Measurements from ENCODE around the gene SCGB2B2.

SCGB2B2 gene

DNA sequence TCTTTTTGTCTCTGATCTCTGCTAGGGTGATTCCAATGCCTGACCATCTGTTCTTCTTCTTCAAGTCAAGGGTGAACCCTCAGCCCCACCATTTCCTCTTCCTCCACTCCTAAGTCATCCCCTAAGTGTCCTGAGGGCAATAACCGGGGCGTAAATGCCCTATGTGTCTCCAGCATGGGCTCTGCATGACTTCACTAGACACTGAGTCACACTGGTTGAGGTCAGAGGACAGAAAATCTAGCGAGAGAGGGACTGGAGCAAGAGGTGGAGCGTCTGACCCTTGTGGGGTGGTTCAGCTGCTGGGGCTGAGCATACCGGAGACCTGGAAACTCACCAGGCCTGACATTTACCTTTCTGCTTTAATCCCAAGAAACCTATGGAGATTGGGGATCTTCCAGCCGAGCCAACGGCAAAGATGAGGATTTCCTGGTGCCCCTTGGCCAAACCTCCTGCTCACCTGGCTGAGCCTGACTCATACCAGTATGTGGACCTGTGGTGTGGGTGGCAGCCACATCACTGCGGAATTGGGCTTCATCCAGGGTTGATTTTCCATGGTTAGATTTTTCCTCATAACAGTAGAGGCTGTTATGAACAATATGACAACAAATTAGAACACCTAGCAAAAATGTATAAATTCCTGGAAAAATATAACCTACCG lies 26.9 kb downstream of the SCGB2B2 start:
- TF ChIP-seq, protein P1, sequence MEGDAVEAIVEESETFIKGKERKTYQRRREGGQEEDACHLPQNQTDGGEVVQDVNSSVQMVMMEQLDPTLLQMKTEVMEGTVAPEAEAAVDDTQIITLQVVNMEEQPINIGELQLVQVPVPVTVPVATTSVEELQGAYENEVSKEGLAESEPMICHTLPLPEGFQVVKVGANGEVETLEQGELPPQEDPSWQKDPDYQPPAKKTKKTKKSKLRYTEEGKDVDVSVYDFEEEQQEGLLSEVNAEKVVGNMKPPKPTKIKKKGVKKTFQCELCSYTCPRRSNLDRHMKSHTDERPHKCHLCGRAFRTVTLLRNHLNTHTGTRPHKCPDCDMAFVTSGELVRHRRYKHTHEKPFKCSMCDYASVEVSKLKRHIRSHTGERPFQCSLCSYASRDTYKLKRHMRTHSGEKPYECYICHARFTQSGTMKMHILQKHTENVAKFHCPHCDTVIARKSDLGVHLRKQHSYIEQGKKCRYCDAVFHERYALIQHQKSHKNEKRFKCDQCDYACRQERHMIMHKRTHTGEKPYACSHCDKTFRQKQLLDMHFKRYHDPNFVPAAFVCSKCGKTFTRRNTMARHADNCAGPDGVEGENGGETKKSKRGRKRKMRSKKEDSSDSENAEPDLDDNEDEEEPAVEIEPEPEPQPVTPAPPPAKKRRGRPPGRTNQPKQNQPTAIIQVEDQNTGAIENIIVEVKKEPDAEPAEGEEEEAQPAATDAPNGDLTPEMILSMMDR (IDR thresholded peaks at IDR 0.05; ENCODE audit: insufficient read depth, low read depth, low read length, missing control alignments), result no peak
- DNase-seq (ENCODE audit: low read depth), result no peak
- no peak overlapping the region for H3K4me3 ChIP-seq (ENCODE audit: low read length)

DNA sequence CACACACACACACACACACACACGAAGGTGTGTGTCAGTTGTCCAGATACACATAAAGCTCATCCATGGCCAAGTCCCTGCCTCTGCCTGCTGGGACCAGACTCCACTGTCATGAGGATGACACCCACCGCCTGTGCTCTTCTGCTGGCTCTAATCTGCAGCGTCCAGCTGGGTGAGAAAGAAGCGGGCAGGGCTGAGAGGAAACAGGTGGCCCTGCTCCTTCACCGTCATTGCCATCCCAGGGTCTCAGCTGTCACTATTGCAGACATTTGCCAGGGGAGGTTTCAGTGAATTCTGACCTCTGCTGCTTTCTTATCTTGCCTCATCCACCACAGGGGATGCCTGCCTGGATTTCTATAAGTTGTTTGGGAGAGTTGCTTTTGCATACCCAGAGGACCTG lies 31.4 kb downstream of the SCGB2B2 start:
- H3K4me3 ChIP-seq (ENCODE audit: low read length), result no peak overlapping the region
- no peak for DNase-seq (ENCODE audit: low read depth)
- TF ChIP-seq, protein P1 (IDR thresholded peaks at IDR 0.05; ENCODE audit: insufficient read depth, low read depth, low read length, missing control alignments), result no peak

DNA sequence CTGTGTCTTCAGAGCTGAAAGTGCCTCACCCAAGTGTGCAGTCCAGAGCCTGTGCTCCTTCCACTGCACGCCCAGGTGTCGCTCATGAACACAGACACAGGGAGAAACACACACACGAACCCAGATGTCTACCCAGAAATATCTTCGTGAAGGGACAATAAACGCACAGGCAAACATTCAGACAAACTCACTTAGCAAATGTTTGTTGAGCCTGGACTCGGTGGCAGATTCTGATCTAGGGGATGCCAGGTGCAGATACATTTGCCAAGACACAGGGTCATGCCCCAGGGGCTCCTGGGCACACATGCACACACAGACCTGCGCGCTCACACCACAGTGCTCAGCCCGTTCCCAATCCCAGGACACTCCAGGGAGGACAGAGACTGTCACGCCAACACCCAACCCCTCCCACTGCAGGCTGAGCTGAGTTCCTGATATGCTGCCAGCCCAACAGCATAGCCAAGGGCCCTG lies 31.9 kb downstream of the SCGB2B2 start:
- H3K4me3 ChIP-seq (ENCODE audit: low read length), result no peak overlapping the region
- TF ChIP-seq, protein P1 (IDR thresholded peaks at IDR 0.05; ENCODE audit: insufficient read depth, low read depth, low read length, missing control alignments), result no peak
- no peak for DNase-seq (ENCODE audit: low read depth)

DNA sequence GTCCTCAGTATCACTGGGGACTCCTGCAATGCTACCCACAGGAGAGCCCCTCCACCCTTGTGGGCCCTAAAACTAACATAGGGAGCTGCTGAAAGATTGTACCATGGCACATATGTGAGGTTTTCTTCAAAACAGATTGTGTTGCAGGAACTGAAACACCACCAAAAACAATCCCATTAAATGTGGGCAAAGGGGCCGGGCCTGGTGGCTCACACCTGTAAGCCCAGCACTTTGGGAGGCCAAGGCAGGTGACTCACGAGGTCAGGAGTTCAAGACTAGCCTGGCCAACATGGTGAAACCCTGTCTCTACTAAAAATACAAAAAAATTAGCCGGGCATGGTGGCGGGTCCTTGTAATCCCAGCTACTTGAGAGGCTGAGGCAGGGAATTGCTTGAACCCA lies 34.7 kb downstream of the SCGB2B2 start:
- no peak for DNase-seq (ENCODE audit: low read depth)
- H3K4me3 ChIP-seq (ENCODE audit: low read length), result no peak overlapping the region
- TF ChIP-seq, protein P1 (IDR thresholded peaks at IDR 0.05; ENCODE audit: insufficient read depth, low read depth, low read length, missing control alignments), result no peak

DNA sequence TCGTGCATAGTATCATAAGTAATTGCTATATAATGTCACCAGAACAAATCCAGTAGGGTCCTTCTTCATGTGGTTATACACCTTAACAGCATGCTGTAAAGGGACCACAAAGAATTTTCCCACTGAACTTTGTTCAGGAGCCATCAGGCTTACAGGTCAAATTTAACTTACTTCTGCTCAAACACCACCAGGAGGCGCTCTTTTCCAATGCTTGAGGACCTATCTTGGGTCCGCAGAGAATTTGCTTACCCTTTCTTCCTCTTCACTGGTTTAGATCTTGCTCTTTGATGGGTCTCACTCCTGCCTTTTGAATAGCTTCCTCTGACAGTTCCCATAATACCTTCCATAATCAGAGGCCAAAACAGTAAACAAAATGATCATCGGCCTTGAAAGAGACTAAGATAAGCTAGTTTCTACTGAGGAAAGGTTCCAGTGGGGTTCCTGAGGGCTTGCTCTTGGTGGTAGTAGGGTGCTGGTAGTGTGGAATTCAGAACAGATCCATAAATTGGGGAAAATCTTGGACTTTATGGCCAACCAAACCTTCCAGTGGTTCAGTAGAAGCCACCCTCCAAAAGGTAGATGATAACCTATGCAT lies 37.4 kb downstream of the SCGB2B2 start:
- TF ChIP-seq, protein P1 (IDR thresholded peaks at IDR 0.05; ENCODE audit: insufficient read depth, low read depth, low read length, missing control alignments), result peak; percentile 66
- peak; percentile 63 for DNase-seq (ENCODE audit: low read depth)
- H3K4me3 ChIP-seq (ENCODE audit: low read length), result no peak overlapping the region

DNA sequence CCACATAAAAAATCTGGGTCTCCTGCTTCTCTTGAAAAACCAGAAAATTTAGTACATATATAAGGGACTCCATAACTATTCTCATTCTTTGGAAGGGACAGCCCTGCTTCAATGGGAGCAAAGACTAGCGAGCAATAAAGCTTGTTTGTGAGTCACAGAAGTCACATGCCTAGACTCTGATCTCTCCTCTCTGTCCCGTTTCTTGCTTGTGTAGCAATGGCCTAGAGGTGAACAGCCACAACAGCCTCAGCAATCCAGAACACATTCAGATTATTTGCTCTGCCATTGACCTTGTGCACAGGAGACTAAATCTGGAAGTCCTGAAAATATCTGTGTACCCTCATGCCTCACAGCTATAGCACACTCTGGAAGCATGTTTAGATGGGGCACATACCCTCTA lies 43.2 kb downstream of the SCGB2B2 start:
- TF ChIP-seq, protein P1 (IDR thresholded peaks at IDR 0.05; ENCODE audit: insufficient read depth, low read depth, low read length, missing control alignments), result no peak
- DNase-seq (ENCODE audit: low read depth), result no peak
- no peak overlapping the region for H3K4me3 ChIP-seq (ENCODE audit: low read length)

Data from epithelial cell of esophagus (primary cell).